ENCODE data around the gene FGF23.

FGF23 gene

DNA sequence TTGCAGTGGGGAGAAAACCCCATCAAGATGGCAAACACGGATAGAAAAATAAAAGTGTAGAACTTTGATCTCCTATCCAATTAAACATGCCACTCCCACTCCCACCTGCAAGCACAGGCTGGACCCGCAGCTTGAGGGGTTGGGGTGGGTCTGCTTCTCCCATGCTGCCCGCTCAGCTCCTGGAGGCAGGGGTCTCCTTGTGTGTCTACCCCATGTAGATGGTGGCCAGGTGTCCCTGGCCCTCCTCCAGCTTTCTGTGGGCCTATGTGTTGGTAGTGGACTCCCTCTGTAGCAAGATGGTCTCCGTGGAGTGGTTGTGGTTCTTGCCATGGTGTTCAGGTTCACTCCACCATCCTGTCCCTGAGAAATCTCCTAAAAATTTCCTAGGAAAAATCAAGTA lies 23.5 kb upstream of the FGF23 start:
- no peak overlapping the region for H2AFZ ChIP-seq (ENCODE audit: low read depth)

DNA sequence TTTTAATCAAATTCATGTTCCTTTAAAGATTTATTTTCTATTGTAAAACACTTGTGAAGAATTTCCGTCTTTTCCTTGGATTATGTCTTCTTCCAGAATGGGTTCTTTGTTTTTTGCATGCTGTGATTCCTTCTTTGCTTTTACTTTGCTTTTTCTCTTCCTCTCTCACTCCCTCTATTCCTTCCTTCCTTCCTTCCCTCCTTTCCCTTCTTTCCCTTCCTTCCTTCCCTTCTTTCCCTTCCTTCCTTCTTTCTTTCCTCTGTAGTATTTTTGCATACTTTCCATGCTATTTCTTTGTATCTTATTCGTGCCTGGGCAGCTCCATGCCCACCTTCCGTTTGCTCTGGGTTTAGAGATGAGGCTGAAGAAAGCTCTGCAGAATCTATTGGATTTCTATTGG lies 21.6 kb upstream of the FGF23 start:
- no peaks in the 10 kb centered on the region for H3K27me3 ChIP-seq (ENCODE audit: insufficient read depth, low read depth)
- TF ChIP-seq, protein P1, sequence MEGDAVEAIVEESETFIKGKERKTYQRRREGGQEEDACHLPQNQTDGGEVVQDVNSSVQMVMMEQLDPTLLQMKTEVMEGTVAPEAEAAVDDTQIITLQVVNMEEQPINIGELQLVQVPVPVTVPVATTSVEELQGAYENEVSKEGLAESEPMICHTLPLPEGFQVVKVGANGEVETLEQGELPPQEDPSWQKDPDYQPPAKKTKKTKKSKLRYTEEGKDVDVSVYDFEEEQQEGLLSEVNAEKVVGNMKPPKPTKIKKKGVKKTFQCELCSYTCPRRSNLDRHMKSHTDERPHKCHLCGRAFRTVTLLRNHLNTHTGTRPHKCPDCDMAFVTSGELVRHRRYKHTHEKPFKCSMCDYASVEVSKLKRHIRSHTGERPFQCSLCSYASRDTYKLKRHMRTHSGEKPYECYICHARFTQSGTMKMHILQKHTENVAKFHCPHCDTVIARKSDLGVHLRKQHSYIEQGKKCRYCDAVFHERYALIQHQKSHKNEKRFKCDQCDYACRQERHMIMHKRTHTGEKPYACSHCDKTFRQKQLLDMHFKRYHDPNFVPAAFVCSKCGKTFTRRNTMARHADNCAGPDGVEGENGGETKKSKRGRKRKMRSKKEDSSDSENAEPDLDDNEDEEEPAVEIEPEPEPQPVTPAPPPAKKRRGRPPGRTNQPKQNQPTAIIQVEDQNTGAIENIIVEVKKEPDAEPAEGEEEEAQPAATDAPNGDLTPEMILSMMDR (conservative IDR thresholded peaks at IDR 0.05; ENCODE audit: low read depth, low read length) = no peak
- no peak overlapping the region for H3K9ac ChIP-seq

More for the DNA sequence above, 23.5 kb upstream of the FGF23 start:
- Histone ChIP-seq H3K79me2 (ENCODE audit: insufficient read depth, low read depth) (no peaks in the 10 kb centered on the region), H3K27ac (no peak overlapping the region), H3K9ac (no peak overlapping the region), H3K4me3 (IDR thresholded peaks at IDR 0.05; ENCODE audit: insufficient read depth, low read depth, low read length) (no peak overlapping the region), H3K27me3 (ENCODE audit: insufficient read depth, low read depth) (no peaks in the 10 kb centered on the region), H3K4me1 (ENCODE audit: low read depth, poor library complexity, severe bottlenecking) (no peaks in the 10 kb centered on the region), H3K36me3 (ENCODE audit: insufficient read depth) (no peaks in the 10 kb centered on the region), H4K20me1 (ENCODE audit: insufficient read depth) (no peaks in the 10 kb centered on the region), H3K4me2 (no peak overlapping the region)
- TF ChIP-seq, protein P1 (conservative IDR thresholded peaks at IDR 0.05; ENCODE audit: low read depth, low read length) = no peak

DNA sequence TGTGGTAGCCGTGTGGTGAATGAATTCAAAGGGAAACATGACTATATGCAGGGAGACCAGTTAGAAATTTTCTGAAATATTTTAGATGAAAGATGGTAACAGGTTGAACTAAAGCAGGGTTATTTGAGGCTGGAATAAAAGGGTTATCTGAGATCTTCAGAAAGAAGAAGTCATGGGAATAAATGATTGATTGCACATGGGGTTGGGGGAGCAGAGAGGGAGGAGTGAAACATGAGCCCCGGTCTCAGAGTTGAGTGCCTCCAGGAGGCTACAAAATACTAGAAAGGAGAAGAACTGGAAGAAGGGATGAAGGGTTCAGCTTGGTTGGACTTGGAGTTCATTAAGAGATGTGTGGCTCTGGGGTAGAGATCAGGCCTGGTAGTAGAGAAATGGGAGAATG lies 16.3 kb upstream of the FGF23 start:
- H3K27me3 ChIP-seq (ENCODE audit: insufficient read depth, low read depth) = no peaks in the 10 kb centered on the region
- TF ChIP-seq, protein P1 (conservative IDR thresholded peaks at IDR 0.05; ENCODE audit: low read depth, low read length) = no peak
- no peak overlapping the region for H3K9ac ChIP-seq
- H3K27ac ChIP-seq = no peak overlapping the region
- no peaks in the 10 kb centered on the region for H3K79me2 ChIP-seq (ENCODE audit: insufficient read depth, low read depth)
- no peaks in the 10 kb centered on the region for H4K20me1 ChIP-seq (ENCODE audit: insufficient read depth)
- no peak overlapping the region for H3K4me3 ChIP-seq (IDR thresholded peaks at IDR 0.05; ENCODE audit: insufficient read depth, low read depth, low read length)
- H3K4me1 ChIP-seq (ENCODE audit: low read depth, poor library complexity, severe bottlenecking) = no peaks in the 10 kb centered on the region
- no peak overlapping the region for H3K4me2 ChIP-seq
- no peaks in the 10 kb centered on the region for H3K36me3 ChIP-seq (ENCODE audit: insufficient read depth)
- no peak overlapping the region for H2AFZ ChIP-seq (ENCODE audit: low read depth)

More for the DNA sequence above, 21.6 kb upstream of the FGF23 start:
- Histone ChIP-seq H3K4me1 (ENCODE audit: low read depth, poor library complexity, severe bottlenecking) (no peaks in the 10 kb centered on the region), H3K27ac (no peak overlapping the region), H3K4me3 (IDR thresholded peaks at IDR 0.05; ENCODE audit: insufficient read depth, low read depth, low read length) (no peak overlapping the region), H4K20me1 (ENCODE audit: insufficient read depth) (no peaks in the 10 kb centered on the region), H3K4me2 (no peak overlapping the region), H2AFZ (ENCODE audit: low read depth) (no peak overlapping the region), H3K36me3 (ENCODE audit: insufficient read depth) (no peaks in the 10 kb centered on the region), H3K79me2 (ENCODE audit: insufficient read depth, low read depth) (no peaks in the 10 kb centered on the region)

DNA sequence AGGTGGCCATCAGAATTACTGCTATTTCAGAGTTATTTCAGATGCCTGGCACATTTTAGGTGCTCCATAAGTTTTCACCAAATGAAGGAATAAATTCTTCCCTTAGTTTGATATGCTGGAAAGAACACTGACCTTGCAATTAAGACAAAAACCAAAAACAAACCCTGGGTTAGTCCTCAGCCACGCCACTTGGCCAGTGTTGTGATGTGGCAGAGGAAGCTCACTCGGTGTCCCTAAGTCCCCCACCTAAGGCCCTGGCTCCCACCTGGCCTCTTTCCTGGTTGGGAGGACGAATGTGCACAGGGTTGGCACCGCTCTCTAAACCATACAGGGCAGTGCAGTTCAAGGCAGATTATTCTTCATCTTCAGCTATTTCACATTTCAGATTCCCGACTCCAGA lies 13.7 kb upstream of the FGF23 start:
- TF ChIP-seq, protein P1 (conservative IDR thresholded peaks at IDR 0.05; ENCODE audit: low read depth, low read length) = no peak
- Histone ChIP-seq H3K36me3 (ENCODE audit: insufficient read depth) (no peaks in the 10 kb centered on the region), H3K79me2 (ENCODE audit: insufficient read depth, low read depth) (no peaks in the 10 kb centered on the region), H3K27me3 (ENCODE audit: insufficient read depth, low read depth) (no peaks in the 10 kb centered on the region), H3K27ac (no peak overlapping the region), H3K4me2 (no peak overlapping the region), H3K9ac (no peak overlapping the region), H3K4me3 (IDR thresholded peaks at IDR 0.05; ENCODE audit: insufficient read depth, low read depth, low read length) (no peak overlapping the region), H4K20me1 (ENCODE audit: insufficient read depth) (no peaks in the 10 kb centered on the region), H2AFZ (ENCODE audit: low read depth) (no peak overlapping the region), H3K4me1 (ENCODE audit: low read depth, poor library complexity, severe bottlenecking) (no peaks in the 10 kb centered on the region)

Measured in KMS-11 (cell line).